Peyer's patch (tissue), 4 donors: ENCODE data around the gene PAPSS2. TPM values are rescaled to one million over a fixed set of nuclear protein-coding genes. Genes with fewer than 3 reads are reported as not detected.

Experiments
- DNase-seq, 3 donors: peaks; one replicate each; pipeline ENCODE4 v3.0.0-alpha.2; 2017 to 2019
- H3K27ac ChIP-seq, 4 donors: fragments of 200-600 bp; sonication (generic); one replicate each; pipeline ENCODE4 v1.5.1; 2016 to 2019
- H3K27me3 ChIP-seq, 2 donors: fragments of 200-600 bp; sonication (generic); one replicate each; pipeline ENCODE4 v1.5.1; 2019
- H3K36me3 ChIP-seq, 3 donors: fragments of 200-600 bp; sonication (generic); one replicate each; pipeline ENCODE4 v1.5.1; 2016 to 2019
- H3K4me1 ChIP-seq, 4 donors: fragments of 200-600 bp; sonication (generic); one replicate each; pipeline ENCODE4 v1.5.1; 2016 to 2019
- H3K4me3 ChIP-seq, 4 donors: fragments of 200-600 bp; sonication (generic); 1 replicate in 3 of 4; 2 replicates in 1 of 4; pipeline ENCODE4 v1.5.1; 2016 to 2019; ENCODE audit warnings: mild to moderate bottlenecking in 1 of 4
- H3K9me3 ChIP-seq, 4 donors: fragments of 200-600 bp; sonication (generic); one replicate each; pipeline ENCODE4 v1.5.1; 2016 to 2019; ENCODE audit warnings: mild to moderate bottlenecking in 1 of 4
- POLR2A ChIP-seq, 2 donors: fragments of 450-650 bp; IDR thresholded peaks; one replicate each; pipeline ENCODE4 v1.5.1; 2017; ENCODE audit warnings: antibody characterized with exemption in 2 of 2, mild to moderate bottlenecking in 2 of 2, moderate library complexity in 2 of 2
- total RNA-seq, 4 donors: library from RNA; depleted of rRNA; stranded (reverse); fragments of >200 nt; gene quantifications; one replicate each; pipeline ENCODE4 v1.1.0, GENCODE V29; 2016
- TF ChIP-seq, protein P1 (sequence below), 6 experiments: fragments of 450-650 bp in 4 of 6; fragments of 200-600 bp in 2 of 6; sonication (generic) in 1 of 6; IDR thresholded peaks; one replicate each; pipeline ENCODE4 v1.5.1; 2017 to 2019; ENCODE audit warnings: antibody characterized with exemption in 6 of 6, mild to moderate bottlenecking in 3 of 6, moderate library complexity in 1 of 6

The PAPSS2 gene
- total RNA-seq, 4 donors from 2014 or later = 28.1 to 166 (median 146) TPM

DNA sequence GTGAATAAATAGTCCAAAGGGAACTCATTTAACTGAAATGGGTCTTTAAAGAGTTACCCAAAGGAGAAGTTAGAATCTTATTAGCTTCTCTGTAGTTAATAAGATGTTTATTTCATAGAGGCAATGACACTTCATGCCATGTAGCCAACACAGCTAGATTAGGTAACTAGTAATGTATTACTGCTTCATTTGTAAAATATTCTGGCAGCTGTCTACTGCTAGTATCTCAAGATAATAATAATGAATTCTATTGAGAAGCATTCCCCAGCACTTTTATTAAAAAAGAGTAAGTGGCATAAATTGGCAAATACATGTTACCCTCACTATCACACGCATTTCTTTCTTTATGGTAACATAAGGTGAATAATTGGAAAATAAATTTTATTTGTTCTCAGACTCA, 10.1 kb downstream of the PAPSS2 start:
- H3K4me1 ChIP-seq = peaks cover 0 to 19% (median 0%) of the 10 kb centered on the region in 4 donors
- no peaks in the 10 kb centered on the region for H3K27me3 ChIP-seq
- DNase-seq = no peak
- H3K27ac ChIP-seq = no peak overlapping the region
- TF ChIP-seq, protein P1, sequence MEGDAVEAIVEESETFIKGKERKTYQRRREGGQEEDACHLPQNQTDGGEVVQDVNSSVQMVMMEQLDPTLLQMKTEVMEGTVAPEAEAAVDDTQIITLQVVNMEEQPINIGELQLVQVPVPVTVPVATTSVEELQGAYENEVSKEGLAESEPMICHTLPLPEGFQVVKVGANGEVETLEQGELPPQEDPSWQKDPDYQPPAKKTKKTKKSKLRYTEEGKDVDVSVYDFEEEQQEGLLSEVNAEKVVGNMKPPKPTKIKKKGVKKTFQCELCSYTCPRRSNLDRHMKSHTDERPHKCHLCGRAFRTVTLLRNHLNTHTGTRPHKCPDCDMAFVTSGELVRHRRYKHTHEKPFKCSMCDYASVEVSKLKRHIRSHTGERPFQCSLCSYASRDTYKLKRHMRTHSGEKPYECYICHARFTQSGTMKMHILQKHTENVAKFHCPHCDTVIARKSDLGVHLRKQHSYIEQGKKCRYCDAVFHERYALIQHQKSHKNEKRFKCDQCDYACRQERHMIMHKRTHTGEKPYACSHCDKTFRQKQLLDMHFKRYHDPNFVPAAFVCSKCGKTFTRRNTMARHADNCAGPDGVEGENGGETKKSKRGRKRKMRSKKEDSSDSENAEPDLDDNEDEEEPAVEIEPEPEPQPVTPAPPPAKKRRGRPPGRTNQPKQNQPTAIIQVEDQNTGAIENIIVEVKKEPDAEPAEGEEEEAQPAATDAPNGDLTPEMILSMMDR (IDR thresholded peaks at IDR 0.05) = no peak
- TF ChIP-seq POLR2A (IDR thresholded peaks at IDR 0.05) = no peak
- H3K4me3 ChIP-seq = no peak overlapping the region
- H3K9me3 ChIP-seq = no peaks in the 10 kb centered on the region
- no peaks in the 10 kb centered on the region for H3K36me3 ChIP-seq

DNA sequence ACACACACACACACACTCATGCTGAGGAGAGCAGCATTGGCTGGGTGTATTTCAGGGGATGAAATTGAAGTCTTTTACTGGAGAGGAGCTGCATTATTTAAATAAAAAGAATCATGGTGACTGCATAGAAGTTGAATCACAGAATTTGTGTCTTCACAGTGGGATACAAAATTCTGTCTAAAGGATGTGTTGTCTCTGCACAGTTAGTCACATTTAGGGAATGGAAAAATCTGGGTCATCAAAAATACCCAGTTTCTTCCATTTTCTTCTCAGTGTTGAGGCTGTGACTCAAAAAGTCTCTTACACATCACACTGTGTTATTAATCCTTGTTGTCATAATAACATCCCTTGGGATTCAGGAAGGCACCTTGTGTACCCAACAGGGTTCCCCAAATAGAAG, 10.9 kb downstream of the PAPSS2 start:
- no peak for DNase-seq
- Histone ChIP-seq H3K4me1 (peaks cover 0 to 19% (median 0%) of the 10 kb centered on the region in 4 donors), H3K4me3 (no peak overlapping the region), H3K36me3 (no peaks in the 10 kb centered on the region), H3K9me3 (no peaks in the 10 kb centered on the region), H3K27ac (no peak overlapping the region), H3K27me3 (no peaks in the 10 kb centered on the region)
- TF ChIP-seq, protein P1 (IDR thresholded peaks at IDR 0.05) = no peak
- no peak for TF ChIP-seq POLR2A (IDR thresholded peaks at IDR 0.05)

DNA sequence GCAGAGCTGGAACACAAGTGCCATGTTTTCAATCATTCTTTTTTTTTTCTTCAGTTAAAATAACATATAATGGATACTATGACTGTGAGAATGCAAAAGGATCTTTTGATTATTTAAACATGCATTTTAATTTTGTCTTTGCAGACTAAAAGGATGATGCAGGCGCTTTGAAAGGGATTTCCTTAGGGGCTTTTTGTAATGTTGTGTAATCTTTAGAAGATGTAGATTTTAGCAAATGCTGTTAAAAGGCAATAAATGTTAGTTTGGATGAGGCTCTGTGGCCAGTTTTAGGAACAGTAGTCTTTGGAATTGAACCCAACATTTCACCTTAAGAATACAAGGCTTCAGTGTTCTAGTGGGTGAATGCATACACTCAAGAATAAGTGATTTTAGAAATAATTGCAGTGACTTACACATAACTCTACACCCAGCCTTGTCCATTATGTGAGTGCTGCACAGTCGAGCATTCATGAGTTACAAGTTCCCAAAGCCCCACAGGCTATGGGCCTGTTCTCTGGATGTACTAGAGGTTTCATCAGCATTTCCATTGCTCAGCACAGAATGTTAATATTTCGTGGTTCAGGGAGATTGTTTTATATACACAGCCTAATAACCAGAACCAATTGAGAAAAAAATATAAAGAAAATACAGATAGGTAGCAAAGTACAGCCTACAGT, 11.6 kb downstream of the PAPSS2 start:
- no peak for DNase-seq
- H3K4me3 ChIP-seq = no peak overlapping the region
- H3K36me3 ChIP-seq = no peaks in the 10 kb centered on the region
- H3K9me3 ChIP-seq = no peaks in the 10 kb centered on the region
- no peaks in the 10 kb centered on the region for H3K27me3 ChIP-seq
- TF ChIP-seq, protein P1 (IDR thresholded peaks at IDR 0.05) = no peak
- no peak for TF ChIP-seq POLR2A (IDR thresholded peaks at IDR 0.05)
- no peak overlapping the region for H3K27ac ChIP-seq
- peaks cover 0 to 19% (median 0%) of the 10 kb centered on the region in 4 donors for H3K4me1 ChIP-seq

DNA sequence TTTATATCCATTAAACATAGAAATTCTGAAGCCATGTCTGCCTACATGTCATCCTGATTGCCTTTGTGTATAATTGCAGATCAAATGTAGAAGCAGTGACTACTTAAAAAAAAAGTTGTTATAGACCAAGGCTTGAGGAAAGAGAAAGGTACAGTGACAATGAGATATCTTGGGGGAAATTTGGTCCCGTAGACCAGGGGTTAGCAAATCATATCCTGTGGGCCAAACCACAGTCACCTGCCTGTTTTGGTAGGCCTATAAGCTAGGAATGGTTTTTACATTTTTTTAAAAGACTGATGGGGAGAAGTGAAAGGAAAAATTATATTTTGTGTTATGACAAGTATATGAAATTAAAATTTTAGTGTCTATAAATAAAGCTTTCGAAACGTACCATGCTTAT, 12.9 kb downstream of the PAPSS2 start:
- Histone ChIP-seq H3K4me3 (no peak overlapping the region), H3K4me1 (peaks cover 0 to 14% (median 0%) of the 10 kb centered on the region in 4 donors), H3K9me3 (no peaks in the 10 kb centered on the region), H3K36me3 (no peaks in the 10 kb centered on the region), H3K27ac (no peak overlapping the region), H3K27me3 (no peaks in the 10 kb centered on the region)
- DNase-seq = no peak
- TF ChIP-seq, protein P1 (IDR thresholded peaks at IDR 0.05) = no peak
- no peak for TF ChIP-seq POLR2A (IDR thresholded peaks at IDR 0.05)

DNA sequence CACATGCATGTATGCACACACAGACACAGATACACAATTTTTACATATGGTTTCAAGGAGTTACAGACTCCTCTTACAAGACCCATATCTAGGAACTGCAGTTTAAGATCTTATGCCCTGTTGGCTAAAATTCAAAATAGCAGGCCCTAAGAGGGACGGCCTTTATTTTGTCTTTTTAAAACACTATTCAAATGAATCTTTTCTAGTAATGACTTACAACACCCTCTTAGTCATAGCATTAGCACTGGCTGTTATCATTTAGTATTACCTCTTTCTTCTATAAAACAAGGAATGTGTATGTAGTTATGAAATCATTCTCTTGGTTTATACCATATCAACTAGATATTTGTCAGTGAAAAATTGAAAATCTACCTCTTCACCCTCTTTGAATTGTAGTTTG, 15.3 kb downstream of the PAPSS2 start:
- Histone ChIP-seq H3K27me3 (no peaks in the 10 kb centered on the region), H3K4me3 (no peak overlapping the region), H3K27ac (no peak overlapping the region), H3K36me3 (no peaks in the 10 kb centered on the region), H3K4me1 (no peaks in the 10 kb centered on the region), H3K9me3 (no peaks in the 10 kb centered on the region)
- no peak for DNase-seq
- TF ChIP-seq, protein P1 (IDR thresholded peaks at IDR 0.05) = no peak
- TF ChIP-seq POLR2A (IDR thresholded peaks at IDR 0.05) = no peak
